ENCODE data around the gene TBC1D24.
"Not testable (repeated sequence)": the region's sequence is repeated elsewhere in the genome, so short reads cannot be mapped to it uniquely, and the experiment has no call there.

Gene TBC1D24

GRCh38 chr16:2468725-2469398 lies 6.1 kb upstream of the TBC1D24 start:
- DNase-seq (ENCODE audit: low spot score): peak; percentile 52

- no peak for DNase-seq (ENCODE audit: low spot score)
Observed at GRCh38 chr16:2469399-2470233, 5.3 kb upstream of the TBC1D24 start.

GRCh38 chr16:2470234-2470601 lies 4.7 kb upstream of the TBC1D24 start:
- DNase-seq (ENCODE audit: low spot score): no peak

GRCh38 chr16:2470603-2471015 lies 4.3 kb upstream of the TBC1D24 start:
- DNase-seq (ENCODE audit: low spot score): no peak

- peak; percentile 82 for DNase-seq (ENCODE audit: low spot score)
Observed at GRCh38 chr16:2471016-2471652, 3.8 kb upstream of the TBC1D24 start, which contains the start of gene NTN3. Gene NTN3 (plus strand): TSS chr16:2471297. CDS start chr16:2471702, 405 bp downstream.

GRCh38 chr16:2471653-2472487 lies 3.1 kb upstream of the TBC1D24 start:
- no peak for DNase-seq (ENCODE audit: low spot score)

GRCh38 chr16:2472488-2472864 lies 2.5 kb upstream of the TBC1D24 start:
- DNase-seq (ENCODE audit: low spot score): no peak

- no peak for DNase-seq (ENCODE audit: low spot score)
Observed at GRCh38 chr16:2472885-2473445, 2.0 kb upstream of the TBC1D24 start.

- DNase-seq (ENCODE audit: low spot score): no peak
Observed at GRCh38 chr16:2473446-2473926, 1.4 kb upstream of the TBC1D24 start.

- DNase-seq (ENCODE audit: low spot score): peak; percentile 66
Observed at GRCh38 chr16:2473999-2474876, 689 bp upstream of the TBC1D24 start.

- DNase-seq (ENCODE audit: low spot score): peak; percentile 82
Observed at GRCh38 chr16:2475413-2476344, 752 bp downstream of the TBC1D24 start.

- no peak for DNase-seq (ENCODE audit: low spot score)
Observed at GRCh38 chr16:2476345-2476720, 1.4 kb downstream of the TBC1D24 start.

GRCh38 chr16:2476741-2477140 lies 1.8 kb downstream of the TBC1D24 start:
- no peak for DNase-seq (ENCODE audit: low spot score)

GRCh38 chr16:2477327-2477726 lies 2.4 kb downstream of the TBC1D24 start:
- no peak for DNase-seq (ENCODE audit: low spot score)

- DNase-seq (ENCODE audit: low spot score): no peak
Observed at GRCh38 chr16:2478279-2478678, 3.4 kb downstream of the TBC1D24 start.

- not testable (repeated sequence) for DNase-seq (ENCODE audit: low spot score)
Observed at GRCh38 chr16:2479996-2480395, 5.1 kb downstream of the TBC1D24 start.

GRCh38 chr16:2480948-2481347 lies 6.0 kb downstream of the TBC1D24 start:
- DNase-seq (ENCODE audit: low spot score): no peak

GRCh38 chr16:2481676-2482075 lies 6.7 kb downstream of the TBC1D24 start:
- no peak for DNase-seq (ENCODE audit: low spot score)

- no peak for DNase-seq (ENCODE audit: low spot score)
Observed at GRCh38 chr16:2482249-2482648, 7.3 kb downstream of the TBC1D24 start.

Data from iPS-NIHi11 (cell line).